GM03348 (cell line): ENCODE results near the gene TCL1B.
A peak's percentile ranks its signal among the peaks of the same experiment; 100 is the strongest.

ENCODE experiments used
- DNase-seq: peaks from one replicate; pipeline ENCODE4 v3.0.0; 2012; ENCODE audit warnings: low spot score

TCL1B gene

GRCh38 chr14:95667249-95667693 lies 19.0 kb upstream of the TCL1B start:
- no peak for DNase-seq

GRCh38 chr14:95668235-95668772 lies 17.9 kb upstream of the TCL1B start:
- no peak for DNase-seq

GRCh38 chr14:95674613-95675012 lies 11.6 kb upstream of the TCL1B start:
- no peak for DNase-seq

- DNase-seq: no peak
Observed at GRCh38 chr14:95675486-95675885, 10.7 kb upstream of the TCL1B start.

- DNase-seq: no peak
Observed at GRCh38 chr14:95677179-95677835, 8.9 kb upstream of the TCL1B start.

- DNase-seq: no peak
Observed at GRCh38 chr14:95679148-95679815, 6.9 kb upstream of the TCL1B start.

GRCh38 chr14:95679998-95680735 lies 6.1 kb upstream of the TCL1B start:
- DNase-seq: no peak

- DNase-seq: no peak
Observed at GRCh38 chr14:95681153-95681552, 5.1 kb upstream of the TCL1B start.

- peak; percentile 27 for DNase-seq
Observed at GRCh38 chr14:95683793-95684192, 2.4 kb upstream of the TCL1B start.

GRCh38 chr14:95686935-95687334 lies 709 bp downstream of the TCL1B start:
- no peak for DNase-seq

GRCh38 chr14:95689441-95689840 lies 3.2 kb downstream of the TCL1B start:
- DNase-seq: no peak

GRCh38 chr14:95690815-95691214 lies 4.6 kb downstream of the TCL1B start:
- no peak for DNase-seq

- DNase-seq: no peak
Observed at GRCh38 chr14:95691591-95691990, 5.4 kb downstream of the TCL1B start.

- DNase-seq: no peak
Observed at GRCh38 chr14:95692109-95692508, 5.9 kb downstream of the TCL1B start.

- no peak for DNase-seq
Observed at GRCh38 chr14:95695051-95695450, 8.8 kb downstream of the TCL1B start.

GRCh38 chr14:95695913-95696312 lies 9.7 kb downstream of the TCL1B start:
- DNase-seq: no peak

- DNase-seq: no peak
Observed at GRCh38 chr14:95696741-95697140, 10.5 kb downstream of the TCL1B start.

- DNase-seq: no peak
Observed at GRCh38 chr14:95697764-95698163, 11.5 kb downstream of the TCL1B start.

- no peak for DNase-seq
Observed at GRCh38 chr14:95698287-95698686, 12.1 kb downstream of the TCL1B start.

GRCh38 chr14:95699412-95699811 lies 13.2 kb downstream of the TCL1B start:
- no peak for DNase-seq

- DNase-seq: no peak
Observed at GRCh38 chr14:95700221-95700976, 14.2 kb downstream of the TCL1B start.

- DNase-seq: no peak
Observed at GRCh38 chr14:95701846-95702221, 15.6 kb downstream of the TCL1B start.
